CD4-positive, CD25-positive, alpha-beta regulatory T cell (primary cell): ENCODE data around the gene NDUFAF8. TPM values are rescaled to one million over a fixed set of nuclear protein-coding genes. Genes with fewer than 3 reads are reported as not detected.

ENCODE experiments used
- ATAC-seq, 2 donors: fragments of 150-1000 bp; cut with Tn5 transposase; one replicate each; pipeline ENCODE4 v1.10.0; 2021; ENCODE audit warnings: low read depth in 2 of 2, moderate number of reproducible peaks in 2 of 2, moderate library complexity in 1 of 2
- DNase-seq, 3 donors: peaks; one replicate each; pipeline versions ENCODE4 v3.0.0 to v3.0.0-alpha.2; 2012 to 2022; ENCODE audit warnings: mixed read lengths in 1 of 3
- H3K27ac ChIP-seq: one replicate; pipeline ENCODE4 v1.7.0; 2013; ENCODE audit warnings: mild to moderate bottlenecking, low read length; ENCODE audit not compliant: insufficient read depth, poor library complexity, severe bottlenecking
- H3K27me3 ChIP-seq: one replicate; pipeline ENCODE4 v1.7.0; 2013; ENCODE audit warnings: low read length; ENCODE audit not compliant: control insufficient read depth, insufficient read depth
- H3K36me3 ChIP-seq: one replicate; pipeline ENCODE4 v1.7.0; 2013; ENCODE audit warnings: mild to moderate bottlenecking, low read length, moderate library complexity; ENCODE audit not compliant: control insufficient read depth, insufficient read depth
- H3K4me1 ChIP-seq: 2 replicates; pipeline ENCODE4 v1.7.0; 2013; ENCODE audit warnings: mild to moderate bottlenecking, low read length; ENCODE audit not compliant: insufficient read depth, control insufficient read depth, poor library complexity, severe bottlenecking
- H3K4me3 ChIP-seq: one replicate; pipeline ENCODE4 v1.7.0; 2013; ENCODE audit warnings: low read depth, mild to moderate bottlenecking, low read length, moderate library complexity
- H3K9me3 ChIP-seq, 2 experiments: 1 replicate in 1 of 2; 2 replicates in 1 of 2; pipeline ENCODE4 v1.7.0; 2013; ENCODE audit warnings: low read length in 2 of 2, mild to moderate bottlenecking in 1 of 2, moderate library complexity in 1 of 2; ENCODE audit not compliant: control insufficient read depth in 2 of 2
- H3K27ac Mint-ChIP-seq, 3 donors: one replicate each; pipeline ENCODE4 v1.8.0; 2020 to 2022; ENCODE audit warnings: mild to moderate bottlenecking in 3 of 3, mixed read lengths in 3 of 3, moderate library complexity in 2 of 3
- H3K27me3 Mint-ChIP-seq: one replicate; pipeline ENCODE4 v1.8.0; 2022; ENCODE audit warnings: mild to moderate bottlenecking, mixed read lengths
- H3K36me3 Mint-ChIP-seq: one replicate; pipeline ENCODE4 v1.8.0; 2020; ENCODE audit warnings: mixed read lengths
- H3K4me1 Mint-ChIP-seq, 4 donors: one replicate each; pipeline ENCODE4 v1.8.0; 2020 to 2022; ENCODE audit warnings: mixed read lengths in 4 of 4, mild to moderate bottlenecking in 1 of 4
- H3K4me3 Mint-ChIP-seq, 4 donors: one replicate each; pipeline ENCODE4 v1.8.0; 2020 to 2022; ENCODE audit warnings: mild to moderate bottlenecking in 4 of 4, mixed read lengths in 4 of 4, moderate library complexity in 3 of 4
- H3K9me3 Mint-ChIP-seq, 7 donors: one replicate each; pipeline ENCODE4 v1.8.0; 2020 to 2022; ENCODE audit warnings: mixed read lengths in 7 of 7, mild to moderate bottlenecking in 3 of 7, moderate library complexity in 2 of 7
- polyA plus RNA-seq, 4 donors: library from polyadenylated mRNA; unstranded; fragments of 300-500 nt; fragmentation: Illumina TruSeq; gene quantifications; one replicate each; pipeline ENCODE4 v1.2.3, GENCODE V29; 2021
- total RNA-seq: library from RNA; stranded (reverse); gene quantifications from one replicate; pipeline ENCODE4 v1.2.3, GENCODE V29; 2022

NDUFAF8 gene
- total and polyA plus RNA-seq, 5 donors from 2014 or later = 34.8 to 83.2 (median 74.7) TPM

- H3K27ac ChIP-seq = peak overlapping the region; percentile 75
- DNase-seq (peak in 2 of 3 donors; percentile 19 to 62), ATAC-seq (no peak)
- H3K4me3 ChIP-seq = peak overlapping the region; percentile 65
- peak overlapping the region; percentile 92 to 99 (median 94) for H3K4me3 Mint-ChIP-seq
- no peaks in the 10 kb centered on the region for H3K9me3 Mint-ChIP-seq
- H3K27me3 ChIP-seq = no peaks in the 10 kb centered on the region
- H3K36me3 ChIP-seq = no peaks in the 10 kb centered on the region
- peaks cover 33% of the 10 kb centered on the region for H3K4me1 ChIP-seq
- H3K27me3 Mint-ChIP-seq = no peaks in the 10 kb centered on the region
- H3K36me3 Mint-ChIP-seq = peaks cover 6% of the 10 kb centered on the region
- H3K9me3 ChIP-seq = no peaks in the 10 kb centered on the region
- peak overlapping the region; percentile 71 to 95 (median 86) for H3K27ac Mint-ChIP-seq
- H3K4me1 Mint-ChIP-seq = peaks cover 5 to 40% (median 23%) of the 10 kb centered on the region in 4 donors
Observed at GRCh38 chr17:81239714-81240555, 817 bp downstream of the NDUFAF8 start.

- Histone ChIP-seq H3K27me3 (no peaks in the 10 kb centered on the region), H3K36me3 (no peaks in the 10 kb centered on the region), H3K4me1 (peaks cover 33% of the 10 kb centered on the region), H3K9me3 (no peaks in the 10 kb centered on the region), H3K4me3 (no peak overlapping the region), H3K27ac (no peak overlapping the region)
- no peak for DNase-seq
- Mint-ChIP-seq H3K27me3 (no peaks in the 10 kb centered on the region), H3K4me1 (peaks cover 5 to 39% (median 21%) of the 10 kb centered on the region in 4 donors), H3K36me3 (peaks cover 4% of the 10 kb centered on the region), H3K4me3 (peak overlapping the region; percentile 56 to 94 (median 85)), H3K9me3 (no peaks in the 10 kb centered on the region), H3K27ac (peak overlapping the region in 2 of 3 donors; percentile 46 to 50)
- no peak for ATAC-seq
Observed at GRCh38 chr17:81240761-81241160, 1.6 kb downstream of the NDUFAF8 start.

GRCh38 chr17:81241203-81241602, 2.1 kb downstream of the NDUFAF8 start:
- no peaks in the 10 kb centered on the region for H3K27me3 ChIP-seq
- no peaks in the 10 kb centered on the region for H3K9me3 Mint-ChIP-seq
- no peaks in the 10 kb centered on the region for H3K9me3 ChIP-seq
- peaks cover 5 to 38% (median 21%) of the 10 kb centered on the region in 4 donors for H3K4me1 Mint-ChIP-seq
- no peak for ATAC-seq
- peak overlapping the region; percentile 56 to 94 (median 85) for H3K4me3 Mint-ChIP-seq
- H3K27ac Mint-ChIP-seq = peak overlapping the region in 2 of 3 donors; percentile 46 to 50
- peaks cover 33% of the 10 kb centered on the region for H3K4me1 ChIP-seq
- DNase-seq = no peak
- H3K36me3 Mint-ChIP-seq = peaks cover 4% of the 10 kb centered on the region
- H3K27ac ChIP-seq = no peak overlapping the region
- H3K27me3 Mint-ChIP-seq = no peaks in the 10 kb centered on the region
- no peaks in the 10 kb centered on the region for H3K36me3 ChIP-seq
- H3K4me3 ChIP-seq = no peak overlapping the region

GRCh38 chr17:81241648-81242420, 2.7 kb downstream of the NDUFAF8 start:
- H3K36me3 Mint-ChIP-seq = peaks cover 4% of the 10 kb centered on the region
- peak overlapping the region in 2 of 4 donors; percentile 79 to 92 for H3K4me3 Mint-ChIP-seq
- H3K4me1 Mint-ChIP-seq = peaks cover 5 to 37% (median 21%) of the 10 kb centered on the region in 4 donors
- H3K9me3 ChIP-seq = no peaks in the 10 kb centered on the region
- ATAC-seq = no peak
- DNase-seq = peak; percentile 39 to 60 (median 57)
- no peaks in the 10 kb centered on the region for H3K27me3 ChIP-seq
- no peaks in the 10 kb centered on the region for H3K9me3 Mint-ChIP-seq
- no peak overlapping the region for H3K27ac ChIP-seq
- no peaks in the 10 kb centered on the region for H3K27me3 Mint-ChIP-seq
- H3K36me3 ChIP-seq = no peaks in the 10 kb centered on the region
- peak overlapping the region in 1 of 3 donors; percentile 25 for H3K27ac Mint-ChIP-seq
- peaks cover 29% of the 10 kb centered on the region for H3K4me1 ChIP-seq
- H3K4me3 ChIP-seq = no peak overlapping the region

GRCh38 chr17:81242421-81243332, 3.6 kb downstream of the NDUFAF8 start:
- DNase-seq (no peak), ATAC-seq (no peak)
- Mint-ChIP-seq H3K4me3 (peak overlapping the region in 1 of 4 donors; percentile 79), H3K4me1 (peaks cover 5 to 31% (median 16%) of the 10 kb centered on the region in 4 donors), H3K9me3 (no peaks in the 10 kb centered on the region), H3K27me3 (no peaks in the 10 kb centered on the region), H3K27ac (peak overlapping the region in 1 of 3 donors; percentile 25), H3K36me3 (peaks cover 4% of the 10 kb centered on the region)
- Histone ChIP-seq H3K9me3 (no peaks in the 10 kb centered on the region), H3K27me3 (no peaks in the 10 kb centered on the region), H3K36me3 (no peaks in the 10 kb centered on the region), H3K27ac (no peak overlapping the region), H3K4me1 (peaks cover 21% of the 10 kb centered on the region), H3K4me3 (no peak overlapping the region)

GRCh38 chr17:81243333-81243664, 4.2 kb downstream of the NDUFAF8 start:
- no peak for DNase-seq
- peaks cover 15% of the 10 kb centered on the region for H3K4me1 ChIP-seq
- H3K27me3 Mint-ChIP-seq = no peaks in the 10 kb centered on the region
- no peaks in the 10 kb centered on the region for H3K36me3 ChIP-seq
- no peak overlapping the region for H3K27ac Mint-ChIP-seq
- H3K27me3 ChIP-seq = no peaks in the 10 kb centered on the region
- H3K9me3 ChIP-seq = no peaks in the 10 kb centered on the region
- no peak for ATAC-seq
- no peaks in the 10 kb centered on the region for H3K9me3 Mint-ChIP-seq
- H3K36me3 Mint-ChIP-seq = peaks cover 4% of the 10 kb centered on the region
- H3K27ac ChIP-seq = no peak overlapping the region
- no peak overlapping the region for H3K4me3 Mint-ChIP-seq
- H3K4me3 ChIP-seq = no peak overlapping the region
- H3K4me1 Mint-ChIP-seq = peaks cover 4 to 26% (median 14%) of the 10 kb centered on the region in 4 donors

- H3K4me1 ChIP-seq = peaks cover 12% of the 10 kb centered on the region
- Mint-ChIP-seq H3K27me3 (no peaks in the 10 kb centered on the region), H3K9me3 (no peaks in the 10 kb centered on the region), H3K36me3 (peaks cover 4% of the 10 kb centered on the region), H3K4me3 (no peak overlapping the region), H3K27ac (peak overlapping the region in 1 of 3 donors; percentile 9), H3K4me1 (peaks cover 0 to 22% (median 10%) of the 10 kb centered on the region in 4 donors)
- no peaks in the 10 kb centered on the region for H3K27me3 ChIP-seq
- H3K27ac ChIP-seq = no peak overlapping the region
- ATAC-seq (no peak), DNase-seq (no peak)
- H3K36me3 ChIP-seq = no peaks in the 10 kb centered on the region
- no peaks in the 10 kb centered on the region for H3K9me3 ChIP-seq
- H3K4me3 ChIP-seq = no peak overlapping the region
Observed at GRCh38 chr17:81244358-81245023, 5.4 kb downstream of the NDUFAF8 start.
